H9 (cell line): ENCODE data around the gene DTNB. TPM values are rescaled to one million over a fixed set of nuclear protein-coding genes. Genes with fewer than 3 reads are reported as not detected.

ENCODE experiments used
- DNase-seq: peaks from one replicate; pipeline ENCODE4 v3.0.0-alpha.2; 2017
- H2AFZ ChIP-seq: one replicate; pipeline ENCODE4 v1.6.1; 2013; ENCODE audit warnings: mild to moderate bottlenecking, low read length, control low read depth, moderate library complexity
- H2AK5ac ChIP-seq: 2 replicates; pipeline ENCODE4 v1.6.1; 2013; ENCODE audit warnings: low read length, control low read depth, mixed read lengths; ENCODE audit not compliant: insufficient read length
- H2BK120ac ChIP-seq: one replicate; pipeline ENCODE4 v1.6.1; 2013; ENCODE audit warnings: low read depth, mild to moderate bottlenecking, low read length, control low read depth, inconsistent platforms; ENCODE audit not compliant: poor library complexity, severe bottlenecking
- H2BK12ac ChIP-seq: 2 replicates; pipeline ENCODE4 v1.6.1; 2013; ENCODE audit warnings: low read length, control low read depth, mixed read lengths, low read depth; ENCODE audit not compliant: insufficient read length
- H2BK15ac ChIP-seq: 2 replicates; pipeline ENCODE4 v1.6.1; 2013; ENCODE audit warnings: low read depth, low read length, control low read depth
- H2BK20ac ChIP-seq: one replicate; pipeline ENCODE4 v1.6.1; 2013; ENCODE audit warnings: low read depth, mild to moderate bottlenecking, low read length, control low read depth, inconsistent platforms; ENCODE audit not compliant: poor library complexity, severe bottlenecking
- H2BK5ac ChIP-seq: 2 replicates; pipeline ENCODE4 v1.6.1; 2013; ENCODE audit warnings: low read length, control low read depth, mixed read lengths; ENCODE audit not compliant: insufficient read length
- H3K14ac ChIP-seq: 2 replicates; pipeline ENCODE4 v1.6.1; 2013; ENCODE audit warnings: low read length, control low read depth; ENCODE audit not compliant: insufficient read depth
- H3K18ac ChIP-seq: 2 replicates; pipeline ENCODE4 v1.6.1; 2013; ENCODE audit warnings: low read depth, mild to moderate bottlenecking, mixed read lengths, low read length, control low read depth; ENCODE audit not compliant: insufficient read length
- H3K23ac ChIP-seq: 2 replicates; pipeline ENCODE4 v1.6.1; 2013; ENCODE audit warnings: low read length, control low read depth, mixed read lengths, low read depth; ENCODE audit not compliant: insufficient read length
- H3K23me2 ChIP-seq: 2 replicates; pipeline ENCODE4 v1.6.1; 2013; ENCODE audit warnings: low read depth, mild to moderate bottlenecking, mixed read lengths, low read length, control low read depth; ENCODE audit not compliant: insufficient read length, poor library complexity, severe bottlenecking
- H3K27ac ChIP-seq: 2 replicates; pipeline ENCODE4 v1.5.1; 2013; ENCODE audit warnings: low read length, control low read depth, mixed read lengths, low read depth; ENCODE audit not compliant: insufficient read length
- H3K27me3 ChIP-seq: 2 replicates; pipeline ENCODE4 v1.6.1; 2013; ENCODE audit warnings: low read length, control low read depth, inconsistent platforms; ENCODE audit not compliant: insufficient read depth
- H3K4ac ChIP-seq: 2 replicates; pipeline ENCODE4 v1.6.1; 2013; ENCODE audit warnings: low read depth, mild to moderate bottlenecking, control low read depth, inconsistent platforms, low read length, moderate library complexity
- H3K4me1 ChIP-seq: 2 replicates; pipeline ENCODE4 v1.6.1; 2013; ENCODE audit warnings: low read length, control low read depth, inconsistent platforms; ENCODE audit not compliant: insufficient read depth
- H3K4me2 ChIP-seq: 2 replicates; pipeline ENCODE4 v1.6.1; 2013; ENCODE audit warnings: low read length, control low read depth, mixed read lengths; ENCODE audit not compliant: insufficient read length, insufficient read depth
- H3K56ac ChIP-seq: 2 replicates; pipeline ENCODE4 v1.6.1; 2013; ENCODE audit warnings: low read depth, mild to moderate bottlenecking, mixed read lengths, low read length, control low read depth; ENCODE audit not compliant: insufficient read length
- H3K79me1 ChIP-seq: 2 replicates; pipeline ENCODE4 v1.6.1; 2013; ENCODE audit warnings: low read depth, mild to moderate bottlenecking, moderate library complexity, low read length, control low read depth, inconsistent platforms; ENCODE audit not compliant: insufficient read depth, poor library complexity, severe bottlenecking
- H3K79me2 ChIP-seq: 2 replicates; pipeline ENCODE4 v1.6.1; 2013; ENCODE audit warnings: low read length, control low read depth, inconsistent platforms; ENCODE audit not compliant: insufficient read depth
- H3K9ac ChIP-seq: 2 replicates; pipeline ENCODE4 v1.6.1; 2013; ENCODE audit warnings: low read length, control low read depth, mixed read lengths; ENCODE audit not compliant: insufficient read length; ENCODE audit errors: extremely low read depth
- H3K9me3 ChIP-seq: one replicate; pipeline ENCODE4 v1.6.1; 2013; ENCODE audit warnings: low read depth, low read length, inconsistent platforms; ENCODE audit not compliant: control insufficient read depth
- H3T11ph ChIP-seq: one replicate; pipeline ENCODE4 v1.6.1; 2013; ENCODE audit warnings: mild to moderate bottlenecking, low read length, control low read depth, inconsistent platforms
- H4K20me1 ChIP-seq: one replicate; pipeline ENCODE4 v1.6.1; 2013; ENCODE audit not compliant: control insufficient read depth, insufficient read length, insufficient read depth
- H4K5ac ChIP-seq: 2 replicates; pipeline ENCODE4 v1.6.1; 2013; ENCODE audit warnings: low read depth, mild to moderate bottlenecking, mixed read lengths, low read length, control low read depth; ENCODE audit not compliant: insufficient read length
- H4K8ac ChIP-seq: replicated peaks from 2 replicates; pipeline ENCODE4 v1.6.1; 2013; ENCODE audit warnings: low read length, control low read depth, mixed read lengths, low read depth; ENCODE audit not compliant: insufficient read length
- H4K91ac ChIP-seq: 2 replicates; pipeline ENCODE4 v1.6.1; 2013; ENCODE audit warnings: low read depth, mild to moderate bottlenecking, moderate library complexity, mixed read lengths, low read length, control low read depth; ENCODE audit not compliant: insufficient read length
- H3K27ac Mint-ChIP-seq, 3 experiments: 2 replicates in 2 of 3; 3 replicates in 1 of 3; pipeline ENCODE4 v1.8.0; 2020 to 2021; ENCODE audit warnings: mixed read lengths in 3 of 3, mild to moderate bottlenecking in 1 of 3, moderate library complexity in 1 of 3
- H3K27me3 Mint-ChIP-seq: 2 replicates; pipeline ENCODE4 v1.8.0; 2021; ENCODE audit warnings: low read depth, mild to moderate bottlenecking, moderate library complexity, mixed read lengths
- H3K36me3 Mint-ChIP-seq, 3 experiments: 2 replicates in 2 of 3; 3 replicates in 1 of 3; pipeline ENCODE4 v1.8.0; 2020 to 2021; ENCODE audit warnings: low read depth in 3 of 3, mixed read lengths in 3 of 3; ENCODE audit not compliant: insufficient read depth in 1 of 3
- H3K4me1 Mint-ChIP-seq, 2 experiments: 2 replicates each; pipeline ENCODE4 v1.8.0; 2020; ENCODE audit warnings: mixed read lengths in 2 of 2
- H3K4me3 Mint-ChIP-seq, 2 experiments: 2 replicates in 1 of 2; 3 replicates in 1 of 2; pipeline ENCODE4 v1.8.0; 2020 to 2021; ENCODE audit warnings: mild to moderate bottlenecking in 2 of 2, mixed read lengths in 2 of 2, moderate library complexity in 1 of 2
- H3K9me3 Mint-ChIP-seq, 2 experiments: 2 replicates in 1 of 2; 3 replicates in 1 of 2; pipeline ENCODE4 v1.8.0; 2020; ENCODE audit warnings: mild to moderate bottlenecking in 2 of 2, mixed read lengths in 2 of 2, moderate library complexity in 1 of 2
- WGBS: extraction: QIAGEN DNeasy Blood & Tissue Kit; methylation state at CpG from one replicate; pipeline ENCODE4 v1.1.7; 2013; ENCODE audit warnings: missing lambda C conversion rate, low lambda C conversion rate, mixed read lengths; ENCODE audit not compliant: insufficient read length; ENCODE audit errors: extremely low coverage; 5-methylcytosine and 5-hydroxymethylcytosine counted together
- total RNA-seq: library from RNA; stranded (reverse); gene quantifications from 2 replicates; pipeline ENCODE4 v1.2.1, GENCODE V29; 2021
- TF ChIP-seq, protein P1 (sequence below): fragments of 200-600 bp; sonication (generic); conservative IDR thresholded peaks from 3 replicates; pipeline ENCODE4 v1.8.0; 2021; ENCODE audit warnings: antibody characterized with exemption, mild to moderate bottlenecking

The DTNB gene
- total RNA-seq, 1 experiment from 2014 or later = 26.7 TPM

DNA sequence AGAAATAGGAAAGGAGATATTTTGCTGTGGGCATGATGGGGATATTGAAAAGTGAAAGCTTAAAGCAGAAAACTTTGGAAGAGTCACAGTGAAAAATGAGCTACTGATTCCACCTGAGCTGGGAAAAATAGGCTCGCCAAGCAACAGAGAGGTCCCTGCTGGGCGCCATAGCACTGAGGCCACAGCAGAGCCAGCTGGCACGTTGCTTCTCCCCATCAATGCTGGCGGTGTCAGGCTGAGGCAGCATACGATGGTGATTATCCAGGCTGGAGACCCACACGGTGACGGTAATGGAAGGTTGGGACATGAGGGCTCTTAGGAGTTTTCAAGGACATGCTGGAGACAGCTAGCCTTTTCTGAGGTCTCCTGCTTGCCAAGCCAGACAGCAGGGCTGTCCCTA, 25.8 kb upstream of the DTNB start:
- Histone ChIP-seq H2BK12ac (no peak overlapping the region), H4K91ac (no peak overlapping the region), H3K9me3 (no peaks in the 10 kb centered on the region), H3K4ac (no peak overlapping the region), H3K56ac (no peak overlapping the region), H3K4me2 (no peak overlapping the region), H3K79me2 (no peaks in the 10 kb centered on the region), H2BK120ac (no peak overlapping the region), H3K27me3 (no peaks in the 10 kb centered on the region), H4K5ac (no peak overlapping the region), H3K79me1 (no peaks in the 10 kb centered on the region), H3K18ac (no peak overlapping the region), H3K27ac (no peak overlapping the region), H3K23me2 (no peaks in the 10 kb centered on the region), H2BK20ac (no peak overlapping the region), H2AK5ac (no peak overlapping the region), H2BK15ac (no peak overlapping the region), H2BK5ac (no peak overlapping the region), H3T11ph (no peak overlapping the region), H3K9ac (no peak overlapping the region), H2AFZ (no peak overlapping the region), H3K4me1 (peaks cover 1% of the 10 kb centered on the region; the same call in 1 of the 2 replicates), H4K20me1 (no peaks in the 10 kb centered on the region), H4K8ac (no peak overlapping the region), H3K14ac (no peak overlapping the region), H3K23ac (no peak overlapping the region)
- Mint-ChIP-seq H3K4me1 (peaks cover 2 to 3% of the 10 kb centered on the region in 2 experiments; a peak in 2 of 4 replicates), H3K4me3 (no peak overlapping the region), H3K27ac (no peak overlapping the region), H3K36me3 (no peaks in the 10 kb centered on the region), H3K9me3 (peaks cover 0 to 2% of the 10 kb centered on the region in 2 experiments; a peak in 1 of 5 replicates), H3K27me3 (0 out of 2 replicates have a peak, but pooled peaks cover 2% of the 10 kb centered on the region)
- TF ChIP-seq, protein P1, sequence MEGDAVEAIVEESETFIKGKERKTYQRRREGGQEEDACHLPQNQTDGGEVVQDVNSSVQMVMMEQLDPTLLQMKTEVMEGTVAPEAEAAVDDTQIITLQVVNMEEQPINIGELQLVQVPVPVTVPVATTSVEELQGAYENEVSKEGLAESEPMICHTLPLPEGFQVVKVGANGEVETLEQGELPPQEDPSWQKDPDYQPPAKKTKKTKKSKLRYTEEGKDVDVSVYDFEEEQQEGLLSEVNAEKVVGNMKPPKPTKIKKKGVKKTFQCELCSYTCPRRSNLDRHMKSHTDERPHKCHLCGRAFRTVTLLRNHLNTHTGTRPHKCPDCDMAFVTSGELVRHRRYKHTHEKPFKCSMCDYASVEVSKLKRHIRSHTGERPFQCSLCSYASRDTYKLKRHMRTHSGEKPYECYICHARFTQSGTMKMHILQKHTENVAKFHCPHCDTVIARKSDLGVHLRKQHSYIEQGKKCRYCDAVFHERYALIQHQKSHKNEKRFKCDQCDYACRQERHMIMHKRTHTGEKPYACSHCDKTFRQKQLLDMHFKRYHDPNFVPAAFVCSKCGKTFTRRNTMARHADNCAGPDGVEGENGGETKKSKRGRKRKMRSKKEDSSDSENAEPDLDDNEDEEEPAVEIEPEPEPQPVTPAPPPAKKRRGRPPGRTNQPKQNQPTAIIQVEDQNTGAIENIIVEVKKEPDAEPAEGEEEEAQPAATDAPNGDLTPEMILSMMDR = no peak
- no peak for DNase-seq
- no CpG with 5 or more reads among the region's 7 CpGs for WGBS
